Activated CD8-positive, alpha-beta memory T cell treated with anti-CD3 and anti-CD28 coated beads, Interleukin-2, amount 10 ng/mL, durations not matched to agents 7 days and 5 days (primary cell): ENCODE results near the gene RANBP3. TPM values are rescaled to one million over a fixed set of nuclear protein-coding genes. Genes with fewer than 3 reads are reported as not detected.
"Not testable (repeated sequence)": the region's sequence is repeated elsewhere in the genome, so short reads cannot be mapped to it uniquely, and the experiment has no call there.

Source experiments
- ATAC-seq: fragments of 150-1000 bp; cut with Tn5 transposase; one replicate; pipeline ENCODE4 v1.10.0; 2021; ENCODE audit warnings: moderate library complexity
- CTCF ChIA-PET: fragments of 350-600 bp; sonication (Branson Sonifier 250); formaldehyde crosslinking; loops from one replicate; lab custom pipeline; 2021; ENCODE audit warnings: antibody characterized with exemption; lab: Charles Lee
- DNase-seq: peaks from one replicate; pipeline ENCODE4 v3.0.0-alpha.2; 2020
- H3K27ac Mint-ChIP-seq: one replicate; pipeline ENCODE4 v1.8.0; 2021; ENCODE audit warnings: mild to moderate bottlenecking, mixed read lengths
- H3K27me3 Mint-ChIP-seq: one replicate; pipeline ENCODE4 v1.8.0; 2021; ENCODE audit warnings: mixed read lengths
- H3K36me3 Mint-ChIP-seq: one replicate; pipeline ENCODE4 v1.8.0; 2021; ENCODE audit warnings: mild to moderate bottlenecking, mixed read lengths
- H3K4me1 Mint-ChIP-seq: one replicate; pipeline ENCODE4 v1.8.0; 2021; ENCODE audit warnings: mixed read lengths
- H3K4me3 Mint-ChIP-seq: one replicate; pipeline ENCODE4 v1.8.0; 2021; ENCODE audit warnings: mild to moderate bottlenecking, moderate library complexity, mixed read lengths
- H3K9me3 Mint-ChIP-seq: one replicate; pipeline ENCODE4 v1.8.0; 2022; ENCODE audit warnings: low read depth, mixed read lengths
- total RNA-seq, 2 experiments: library from RNA; stranded (reverse); gene quantifications; one replicate each; pipeline ENCODE4 v1.2.3, GENCODE V29; 2021

RANBP3 gene
- total RNA-seq, 2 experiments from 2014 or later: 97.8 to 108 TPM

DNA sequence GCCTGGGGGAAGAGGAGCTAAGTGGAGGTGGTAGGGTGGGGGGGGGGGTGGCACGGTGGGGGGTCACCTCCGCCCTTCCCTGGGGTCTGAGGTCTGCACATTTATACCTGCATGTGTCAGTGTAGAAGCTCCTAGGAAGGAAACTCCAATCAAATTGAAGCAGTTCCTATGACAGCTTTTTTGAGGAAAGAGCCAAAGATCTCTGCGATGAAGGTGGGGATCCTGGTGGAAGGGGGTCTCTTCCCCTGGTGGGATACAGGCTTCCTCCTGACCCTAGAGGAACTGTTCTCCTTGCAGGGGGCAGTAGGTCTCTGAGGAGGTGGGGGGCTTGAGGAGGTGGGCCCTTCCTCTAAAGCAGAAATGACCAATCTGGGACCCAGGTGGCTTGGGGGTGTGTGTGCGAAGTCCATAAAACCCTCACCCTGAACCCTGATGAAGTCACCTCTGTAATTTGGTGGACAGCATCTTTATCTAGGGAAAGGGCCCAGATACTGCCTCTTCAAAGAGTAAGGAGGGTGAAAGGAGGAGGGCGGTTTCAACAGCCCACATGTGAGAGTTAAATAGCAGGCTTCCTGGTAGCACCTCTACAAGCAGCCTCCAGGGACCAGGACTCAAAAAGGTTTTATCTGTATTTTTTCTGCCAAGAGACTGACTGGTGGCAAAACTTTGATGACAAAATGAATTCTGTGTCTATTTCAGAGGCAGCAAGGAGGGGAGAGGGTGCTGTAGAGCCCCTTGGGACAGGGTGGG lies 12.9 kb downstream of the RANBP3 start:
- H3K36me3 Mint-ChIP-seq: peaks cover 2% of the 10 kb centered on the region
- no peaks in the 10 kb centered on the region for H3K27me3 Mint-ChIP-seq
- ATAC-seq: no peak
- H3K9me3 Mint-ChIP-seq: no peaks in the 10 kb centered on the region
- no peak for DNase-seq
- no peak overlapping the region for H3K4me3 Mint-ChIP-seq
- H3K4me1 Mint-ChIP-seq: peaks cover 76% of the 10 kb centered on the region
- no peak overlapping the region for H3K27ac Mint-ChIP-seq
- CTCF ChIA-PET: interaction anchor here (1.2 kb wide), 1 partner anchor 161 kb away, joined by 3 read pairs; no protein-coding TSS in a partner anchor

DNA sequence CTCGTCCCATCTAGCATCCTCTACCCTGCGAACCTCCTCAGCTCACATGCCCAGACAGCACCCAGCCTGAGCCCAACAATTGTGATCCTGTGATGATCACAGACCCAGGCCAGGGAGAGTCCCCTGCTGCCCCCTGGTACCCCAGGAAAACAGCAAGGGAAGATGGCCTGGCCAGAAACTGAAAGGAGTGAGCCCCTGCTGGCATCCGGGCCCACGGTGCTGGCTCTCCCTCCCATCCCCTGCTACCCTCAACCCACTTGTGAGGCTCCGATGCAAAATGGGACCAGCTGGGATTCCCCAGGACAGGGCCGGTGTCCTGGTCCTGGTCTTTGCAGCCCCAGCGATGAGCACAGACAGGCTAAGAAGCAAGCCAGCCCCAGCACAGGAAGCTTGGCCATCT lies 14.1 kb downstream of the RANBP3 start:
- no peak for DNase-seq
- Mint-ChIP-seq H3K4me1 (peaks cover 82% of the 10 kb centered on the region), H3K4me3 (no peak overlapping the region), H3K27me3 (no peaks in the 10 kb centered on the region), H3K9me3 (no peaks in the 10 kb centered on the region), H3K27ac (peak overlapping the region; percentile 63), H3K36me3 (peaks cover 2% of the 10 kb centered on the region)
- CTCF ChIA-PET: interaction anchor here (1.2 kb wide), 1 partner anchor 160 kb away, joined by 3 read pairs; no protein-coding TSS in a partner anchor
- ATAC-seq: no peak

- ATAC-seq, H3K9me3 Mint-ChIP-seq, H3K27me3 Mint-ChIP-seq, H3K4me3 Mint-ChIP-seq, CTCF ChIA-PET, DNase-seq, H3K36me3 Mint-ChIP-seq: not testable (repeated sequence)
- peak overlapping the region; percentile 92 for H3K27ac Mint-ChIP-seq
- H3K4me1 Mint-ChIP-seq: peaks cover 77% of the 10 kb centered on the region
These were observed 14.7 kb downstream of the RANBP3 start for GRCh38 chr19:5963259-5963658.

GRCh38 chr19:5961969-5962945 lies 15.7 kb downstream of the RANBP3 start:
- Mint-ChIP-seq H3K9me3 (no peaks in the 10 kb centered on the region), H3K4me1 (peaks cover 74% of the 10 kb centered on the region), H3K36me3 (peaks cover 2% of the 10 kb centered on the region), H3K4me3 (peak overlapping the region; percentile 58), H3K27me3 (no peaks in the 10 kb centered on the region), H3K27ac (peak overlapping the region; percentile 92)
- CTCF ChIA-PET: interaction anchor here (0.8 to 2.3 kb wide), 12 partner anchors 9 to 272 kb away, joined by 3 to 14 read pairs (median 5); partner anchors contain the start of genes RANBP3 and RPL36
- DNase-seq: peak; percentile 85
- ATAC-seq: peak; percentile 92

- H3K27me3 Mint-ChIP-seq, H3K36me3 Mint-ChIP-seq, H3K9me3 Mint-ChIP-seq, DNase-seq: not testable (repeated sequence)
- CTCF ChIA-PET: interaction anchor here (0.8 to 2.3 kb wide), 12 partner anchors 8 to 272 kb away, joined by 3 to 14 read pairs (median 5); partner anchors contain the start of genes RANBP3 and RPL36
- ATAC-seq: peak; percentile 42
- Mint-ChIP-seq H3K4me3 (peak overlapping the region; percentile 58), H3K4me1 (peaks cover 77% of the 10 kb centered on the region), H3K27ac (peak overlapping the region; percentile 92)
These were observed 16.3 kb downstream of the RANBP3 start for GRCh38 chr19:5961641-5961968.

GRCh38 chr19:5960005-5961001 lies 17.6 kb downstream of the RANBP3 start:
- Mint-ChIP-seq H3K27me3 (no peaks in the 10 kb centered on the region), H3K4me1 (peaks cover 75% of the 10 kb centered on the region), H3K9me3 (no peaks in the 10 kb centered on the region), H3K36me3 (peaks cover 2% of the 10 kb centered on the region), H3K4me3 (no peak overlapping the region), H3K27ac (peak overlapping the region; percentile 92)
- no peak for ATAC-seq
- CTCF ChIA-PET: interaction anchor here (2.3 kb wide), 2 partner anchors 9 to 11 kb away, joined by 6 to 14 read pairs; no protein-coding TSS in a partner anchor
- no peak for DNase-seq

- peaks cover 77% of the 10 kb centered on the region for H3K4me1 Mint-ChIP-seq
- H3K27me3 Mint-ChIP-seq: no peaks in the 10 kb centered on the region
- CTCF ChIA-PET: no interaction called here
- H3K27ac Mint-ChIP-seq: peak overlapping the region; percentile 51
- H3K9me3 Mint-ChIP-seq: no peaks in the 10 kb centered on the region
- peaks cover 2% of the 10 kb centered on the region for H3K36me3 Mint-ChIP-seq
- no peak for ATAC-seq
- no peak for DNase-seq
- no peak overlapping the region for H3K4me3 Mint-ChIP-seq
These were observed 18.5 kb downstream of the RANBP3 start for GRCh38 chr19:5959260-5960004.

DNA sequence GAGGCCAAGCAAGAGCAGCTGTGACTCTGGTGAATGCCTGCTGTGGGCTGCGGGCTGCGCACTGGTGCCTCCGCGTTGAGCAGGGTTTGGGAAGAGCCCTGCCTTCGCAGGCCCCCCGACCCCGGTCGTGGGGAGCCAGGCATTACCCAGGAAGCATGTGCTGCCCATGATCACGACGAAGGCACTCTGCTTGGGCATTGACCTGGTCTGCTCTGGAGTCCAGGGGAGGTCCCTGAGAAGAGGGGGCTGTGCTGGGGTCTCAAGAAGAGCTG lies 19.2 kb downstream of the RANBP3 start:
- CTCF ChIA-PET: no interaction called here
- no peaks in the 10 kb centered on the region for H3K9me3 Mint-ChIP-seq

GRCh38 chr19:5958074-5958850 lies 19.7 kb downstream of the RANBP3 start:
- no peaks in the 10 kb centered on the region for H3K9me3 Mint-ChIP-seq
- H3K27me3 Mint-ChIP-seq: no peaks in the 10 kb centered on the region
- H3K27ac Mint-ChIP-seq: no peak overlapping the region
- H3K4me3 Mint-ChIP-seq: no peak overlapping the region
- H3K4me1 Mint-ChIP-seq: peaks cover 77% of the 10 kb centered on the region
- ATAC-seq: no peak
- H3K36me3 Mint-ChIP-seq: peaks cover 4% of the 10 kb centered on the region
- DNase-seq: no peak
- CTCF ChIA-PET: interaction anchor here (0.6 to 4.6 kb wide), 2 partner anchors 10 to 165 kb away, joined by 3 to 23 read pairs; no protein-coding TSS in a partner anchor

More for the DNA sequence above, 19.2 kb downstream of the RANBP3 start:
- no peak for DNase-seq
- no peak overlapping the region for H3K4me3 Mint-ChIP-seq
- ATAC-seq: no peak
- peaks cover 77% of the 10 kb centered on the region for H3K4me1 Mint-ChIP-seq
- H3K27ac Mint-ChIP-seq: peak overlapping the region; percentile 23
- H3K36me3 Mint-ChIP-seq: peaks cover 4% of the 10 kb centered on the region
- no peaks in the 10 kb centered on the region for H3K27me3 Mint-ChIP-seq

- peaks cover 10% of the 10 kb centered on the region for H3K36me3 Mint-ChIP-seq
- no peaks in the 10 kb centered on the region for H3K9me3 Mint-ChIP-seq
- no peak overlapping the region for H3K27ac Mint-ChIP-seq
- no peak overlapping the region for H3K4me3 Mint-ChIP-seq
- CTCF ChIA-PET: interaction anchor here (0.6 to 4.6 kb wide), 2 partner anchors 11 to 163 kb away, joined by 3 to 23 read pairs; no protein-coding TSS in a partner anchor
- H3K27me3 Mint-ChIP-seq: no peaks in the 10 kb centered on the region
- H3K4me1 Mint-ChIP-seq: peaks cover 78% of the 10 kb centered on the region
- no peak for ATAC-seq
- no peak for DNase-seq
These were observed 20.8 kb downstream of the RANBP3 start for GRCh38 chr19:5957170-5957569.

GRCh38 chr19:5956728-5957127 lies 21.2 kb downstream of the RANBP3 start:
- Mint-ChIP-seq H3K27ac (no peak overlapping the region), H3K4me3 (no peak overlapping the region), H3K27me3 (no peaks in the 10 kb centered on the region), H3K4me1 (peaks cover 78% of the 10 kb centered on the region), H3K36me3 (peaks cover 10% of the 10 kb centered on the region), H3K9me3 (no peaks in the 10 kb centered on the region)
- ATAC-seq (no peak), DNase-seq (no peak)
- CTCF ChIA-PET: interaction anchor here (0.9 to 4.6 kb wide), 2 partner anchors 11 kb away, joined by 3 to 23 read pairs; no protein-coding TSS in a partner anchor
